PC-3 (cell line): ENCODE measurements around the gene LAMA2. TPM values are rescaled to one million over a fixed set of nuclear protein-coding genes. Genes with fewer than 3 reads are reported as not detected.

Experiments used
- ATAC-seq: fragments of 200-7000 bp; cut with Tn5 transposase; 2 replicates; pipeline ENCODE4 v1.9.1; 2020; ENCODE audit warnings: mild to moderate bottlenecking, moderate library complexity
- BruUV-seq: library from RNA; stranded (reverse); fragments of 400-500 nt; replicated peaks from 2 replicates; lab custom pipeline; 2021; lab: Mats Ljungman, UMichigan
- CTCF ChIA-PET: fragments of 300-600 bp; sonication (Branson Sonifier 250); formaldehyde crosslinking; loops from one replicate; lab custom pipeline; 2022; ENCODE audit warnings: antibody characterized with exemption; lab: Charles Lee
- POLR2A ChIA-PET: fragments of 300-600 bp; sonication (Branson Sonifier 250); formaldehyde crosslinking; loops from one replicate; lab custom pipeline; 2022; ENCODE audit warnings: antibody characterized with exemption; ENCODE audit not compliant: unreplicated experiment; lab: Charles Lee
- DNase-seq: peaks from one replicate; pipeline ENCODE4 v3.0.0-alpha.2; 2015
- H2AFZ ChIP-seq: fragments of 300-600 bp; sonication (generic); 2 replicates; pipeline ENCODE4 v1.6.0; 2016; ENCODE audit warnings: antibody characterized with exemption, low read length
- H3F3A ChIP-seq: fragments of 300-600 bp; sonication (generic); one replicate; pipeline ENCODE4 v1.6.0; 2017; ENCODE audit warnings: antibody characterized with exemption, low read length, control low read depth, mild to moderate bottlenecking; ENCODE audit not compliant: unreplicated experiment
- H3K27ac ChIP-seq: fragments of 300-600 bp; sonication (generic); 2 replicates; pipeline ENCODE4 v1.5.1; 2016; ENCODE audit warnings: mild to moderate bottlenecking, low read length
- H3K27me3 ChIP-seq: fragments of 300-600 bp; sonication (generic); 2 replicates; pipeline ENCODE4 v1.6.1; 2016; ENCODE audit warnings: low read length, mixed read lengths
- H3K36me3 ChIP-seq: fragments of 300-600 bp; sonication (generic); 2 replicates; pipeline ENCODE4 v1.6.1; 2016; ENCODE audit warnings: low read depth, mixed run types, low read length, mixed read lengths
- H3K4me1 ChIP-seq: fragments of 300-600 bp; sonication (generic); 2 replicates; pipeline ENCODE4 v1.5.1; 2016; ENCODE audit warnings: low read length; ENCODE audit not compliant: insufficient read depth
- H3K4me2 ChIP-seq: fragments of 300-600 bp; sonication (generic); 2 replicates; pipeline ENCODE4 v1.6.0; 2016; ENCODE audit warnings: low read length
- H3K4me3 ChIP-seq: fragments of 300-600 bp; sonication (generic); 2 replicates; pipeline ENCODE4 v1.5.1; 2016; ENCODE audit warnings: mild to moderate bottlenecking, low read length, mixed read lengths
- H3K79me2 ChIP-seq: fragments of 300-600 bp; sonication (generic); 2 replicates; pipeline ENCODE4 v1.6.1; 2017; ENCODE audit warnings: low read length, mixed read lengths
- H3K9ac ChIP-seq: fragments of 300-600 bp; sonication (generic); 2 replicates; pipeline ENCODE4 v1.6.0; 2016; ENCODE audit warnings: mild to moderate bottlenecking, low read length
- H3K9me2 ChIP-seq: fragments of 300-600 bp; sonication (generic); replicated peaks from 2 replicates; pipeline ENCODE4 v1.6.1; 2016; ENCODE audit warnings: mixed run types, low read length, mixed read lengths
- H3K9me3 ChIP-seq: fragments of 300-600 bp; sonication (generic); 2 replicates; pipeline ENCODE4 v1.6.1; 2016; ENCODE audit warnings: low read length, mixed read lengths
- H4K20me1 ChIP-seq: fragments of 300-600 bp; sonication (generic); 2 replicates; pipeline ENCODE4 v1.6.1; 2016; ENCODE audit warnings: low read length, mixed read lengths
- EZH2 ChIP-seq: fragments of 300-600 bp; sonication (generic); IDR thresholded peaks from one replicate; pipeline ENCODE4 v1.6.1; 2017; ENCODE audit warnings: antibody characterized with exemption, mild to moderate bottlenecking, low read length; ENCODE audit not compliant: unreplicated experiment
- EZH2phosphoT487 ChIP-seq: fragments of 300-600 bp; sonication (generic); IDR thresholded peaks from 2 replicates; pipeline ENCODE4 v1.6.1; 2018; ENCODE audit warnings: mild to moderate bottlenecking, antibody characterized with exemption, low read length, borderline replicate concordance
- intact Hi-C: fragments of 100-400 bp; cut with micrococcal nuclease; formaldehyde crosslinking; loops from 2 replicates; pipeline ENCODE4 v1.9.0; 2023
- total RNA-seq: library from RNA; depleted of rRNA; stranded (reverse); fragments of >200 nt; gene quantifications from 2 replicates; pipeline ENCODE4 v1.2.3, GENCODE V29; 2014
- TF ChIP-seq, protein P1 (sequence below): fragments of 300-600 bp; sonication (generic); conservative IDR thresholded peaks from 2 replicates; pipeline ENCODE4 v1.5.1; 2017; ENCODE audit warnings: antibody characterized with exemption, low read depth, mild to moderate bottlenecking, low read length

LAMA2 gene
- total RNA-seq, 1 experiment from 2014 or later: 0.22 TPM

DNA sequence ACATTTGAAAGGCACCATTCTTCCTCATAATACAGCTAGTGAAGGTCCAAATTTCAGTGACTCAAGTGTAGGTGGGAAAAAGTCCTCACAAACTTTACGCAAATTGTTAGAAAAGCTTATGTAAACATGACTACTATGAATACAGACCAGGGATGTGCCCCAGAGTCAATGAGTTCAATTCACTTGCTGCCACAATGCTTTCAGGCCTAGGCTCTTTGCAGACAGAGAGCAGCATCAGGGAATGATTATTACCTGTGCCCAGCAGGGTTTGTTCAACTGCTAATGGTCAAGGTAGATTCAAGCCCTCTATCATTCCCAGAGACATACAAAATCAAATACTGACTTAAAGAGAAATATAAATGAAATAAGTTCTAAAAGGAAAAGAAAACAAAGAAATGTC, 84.0 kb downstream of the LAMA2 start:
- ATAC-seq: no peak
- no peaks in the 10 kb centered on the region for H3K27me3 ChIP-seq
- TF ChIP-seq EZH2 (no peak), EZH2phosphoT487 (no peak)
- TF ChIP-seq, protein P1, sequence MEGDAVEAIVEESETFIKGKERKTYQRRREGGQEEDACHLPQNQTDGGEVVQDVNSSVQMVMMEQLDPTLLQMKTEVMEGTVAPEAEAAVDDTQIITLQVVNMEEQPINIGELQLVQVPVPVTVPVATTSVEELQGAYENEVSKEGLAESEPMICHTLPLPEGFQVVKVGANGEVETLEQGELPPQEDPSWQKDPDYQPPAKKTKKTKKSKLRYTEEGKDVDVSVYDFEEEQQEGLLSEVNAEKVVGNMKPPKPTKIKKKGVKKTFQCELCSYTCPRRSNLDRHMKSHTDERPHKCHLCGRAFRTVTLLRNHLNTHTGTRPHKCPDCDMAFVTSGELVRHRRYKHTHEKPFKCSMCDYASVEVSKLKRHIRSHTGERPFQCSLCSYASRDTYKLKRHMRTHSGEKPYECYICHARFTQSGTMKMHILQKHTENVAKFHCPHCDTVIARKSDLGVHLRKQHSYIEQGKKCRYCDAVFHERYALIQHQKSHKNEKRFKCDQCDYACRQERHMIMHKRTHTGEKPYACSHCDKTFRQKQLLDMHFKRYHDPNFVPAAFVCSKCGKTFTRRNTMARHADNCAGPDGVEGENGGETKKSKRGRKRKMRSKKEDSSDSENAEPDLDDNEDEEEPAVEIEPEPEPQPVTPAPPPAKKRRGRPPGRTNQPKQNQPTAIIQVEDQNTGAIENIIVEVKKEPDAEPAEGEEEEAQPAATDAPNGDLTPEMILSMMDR: no peak
- no peaks in the 10 kb centered on the region for H3K9me3 ChIP-seq
- DNase-seq: no peak
- H3F3A ChIP-seq: no peaks in the 10 kb centered on the region
- no peaks in the 10 kb centered on the region for H3K79me2 ChIP-seq
- H3K9ac ChIP-seq: no peak overlapping the region
- ChIA-PET POLR2A (no interaction called here), CTCF (no interaction called here)
- H3K4me3 ChIP-seq: no peak overlapping the region
- no TSS peak for BruUV-seq
- intact Hi-C loops: no loop called here
- H3K4me1 ChIP-seq: no peaks in the 10 kb centered on the region
- no peaks in the 10 kb centered on the region for H4K20me1 ChIP-seq
- no peak overlapping the region for H3K27ac ChIP-seq
- no peak overlapping the region for H3K4me2 ChIP-seq
- no peaks in the 10 kb centered on the region for H3K9me2 ChIP-seq
- H3K36me3 ChIP-seq: no peaks in the 10 kb centered on the region
- H2AFZ ChIP-seq: no peak overlapping the region

DNA sequence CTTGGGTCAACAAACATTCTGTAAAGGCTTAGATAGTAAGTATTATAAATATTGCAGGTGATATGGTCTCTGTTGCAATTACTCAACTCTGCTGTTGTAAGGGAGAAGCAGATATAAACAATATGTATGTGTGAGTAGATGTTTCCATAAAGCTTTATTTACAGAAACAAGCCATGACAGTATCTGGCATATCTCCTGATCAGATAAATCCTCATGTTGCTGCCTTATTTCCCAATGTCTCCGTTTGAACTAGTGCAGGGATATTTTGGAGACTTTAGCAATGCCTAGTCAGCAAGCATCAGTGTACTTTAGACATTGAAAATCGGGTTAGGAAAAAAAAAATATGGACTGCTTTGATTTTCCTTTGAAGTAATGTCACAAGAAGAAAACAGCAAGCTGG, 96.1 kb downstream of the LAMA2 start:
- ATAC-seq: no peak
- intact Hi-C loops: no loop called here
- no peak overlapping the region for H3K27ac ChIP-seq
- H3K79me2 ChIP-seq: no peaks in the 10 kb centered on the region
- BruUV-seq: no TSS peak
- H3K4me3 ChIP-seq: no peak overlapping the region
- H4K20me1 ChIP-seq: no peaks in the 10 kb centered on the region
- POLR2A ChIA-PET: no interaction called here
- H3K4me2 ChIP-seq: no peak overlapping the region
- H3K36me3 ChIP-seq: no peaks in the 10 kb centered on the region
- no peaks in the 10 kb centered on the region for H3K27me3 ChIP-seq
- H2AFZ ChIP-seq: no peak overlapping the region
- DNase-seq: no peak
- no peaks in the 10 kb centered on the region for H3K9me3 ChIP-seq
- no peaks in the 10 kb centered on the region for H3K9me2 ChIP-seq
- CTCF ChIA-PET: no interaction called here
- H3F3A ChIP-seq: no peaks in the 10 kb centered on the region
- H3K9ac ChIP-seq: no peak overlapping the region
- H3K4me1 ChIP-seq: no peaks in the 10 kb centered on the region
- TF ChIP-seq, protein P1: no peak
- no peak for TF ChIP-seq EZH2
- no peak for TF ChIP-seq EZH2phosphoT487

GRCh38 chr6:128981716-128982115, 98.8 kb downstream of the LAMA2 start:
- 0 out of 2 replicates have a peak, but pooled peaks have one; percentile 27 for ATAC-seq
- CTCF ChIA-PET: no interaction called here

More at GRCh38 chr6:128981716-128982115, 98.8 kb downstream of the LAMA2 start:
- Histone ChIP-seq H3K4me1 (no peaks in the 10 kb centered on the region), H3K4me2 (no peak overlapping the region), H2AFZ (no peak overlapping the region), H3K27ac (no peak overlapping the region), H3K9me2 (no peaks in the 10 kb centered on the region), H3K79me2 (no peaks in the 10 kb centered on the region), H3K36me3 (no peaks in the 10 kb centered on the region), H3K27me3 (no peaks in the 10 kb centered on the region), H4K20me1 (no peaks in the 10 kb centered on the region), H3K9ac (no peak overlapping the region), H3K9me3 (no peaks in the 10 kb centered on the region), H3K4me3 (no peak overlapping the region), H3F3A (no peaks in the 10 kb centered on the region)
- peak; percentile 13 for DNase-seq
- TF ChIP-seq, protein P1: no peak
- TF ChIP-seq EZH2phosphoT487 (no peak), EZH2 (no peak)
- intact Hi-C loops: no loop called here
- no TSS peak for BruUV-seq
- POLR2A ChIA-PET: no interaction called here
